HEK293 (cell line): ENCODE data around the gene TEX38.

Experiments
- CTCF ChIA-PET: fragments of 350-600 bp; formaldehyde crosslinking; extraction: SDS; loops from one replicate; lab custom pipeline; 2021; ENCODE audit warnings: antibody characterized with exemption; lab: Yijun Ruan, JAX
- POLR2A ChIA-PET: fragments of 300-600 bp; formaldehyde crosslinking; extraction: SDS; loops from one replicate; lab custom pipeline; 2020; ENCODE audit warnings: antibody characterized with exemption, inconsistent platforms; lab: Yijun Ruan, JAX
- H3K27ac ChIP-seq: fragments of 200-500 bp; sonication (Bioruptor generic); 2 replicates; pipeline ENCODE4 v1.5.1; 2014; ENCODE audit warnings: low read depth, low read length, control low read depth, inconsistent platforms; ENCODE audit errors: extremely low read depth
- H3K36me3 ChIP-seq, 2 experiments: fragments of 200-500 bp in 1 of 2; sonication (Bioruptor generic) in 1 of 2; 1 replicate in 1 of 2; 2 replicates in 1 of 2; pipeline ENCODE4 v1.5.1; 2014 to 2017; ENCODE audit warnings: inconsistent platforms in 2 of 2, low read length in 2 of 2; ENCODE audit not compliant: control insufficient read depth in 2 of 2, insufficient read depth in 1 of 2
- H3K4me1 ChIP-seq: fragments of 200-500 bp; sonication (Bioruptor generic); 2 replicates; pipeline ENCODE4 v1.5.1; 2014; ENCODE audit warnings: mild to moderate bottlenecking, low read length, inconsistent platforms; ENCODE audit not compliant: control insufficient read depth, insufficient read depth
- H3K4me3 ChIP-seq: 2 replicates; pipeline ENCODE4 v1.5.1; 2011; ENCODE audit warnings: low read depth, mild to moderate bottlenecking, control low read depth, low read length, moderate library complexity
- H3K9me3 ChIP-seq: fragments of 200-500 bp; sonication (Bioruptor generic); 2 replicates; pipeline ENCODE4 v1.5.1; 2014; ENCODE audit warnings: low read depth, low read length, inconsistent platforms; ENCODE audit not compliant: control insufficient read depth, insufficient read depth
- ATF2 ChIP-seq: fragments of 450-650 bp; formaldehyde crosslinking; IDR thresholded peaks from 2 replicates; pipeline ENCODE4 v1.5.1; 2016; ENCODE audit warnings: missing biosample characterization, missing genetic modification characterization, low read depth
- GLI2 ChIP-seq: fragments of 450-650 bp; formaldehyde crosslinking; IDR thresholded peaks from 2 replicates; pipeline ENCODE4; 2017; ENCODE audit warnings: missing biosample characterization, missing genetic modification characterization, low read depth, borderline replicate concordance
- TRIM28 ChIP-seq: IDR thresholded peaks from 2 replicates; pipeline ENCODE4 v1.6.1; 2011; ENCODE audit warnings: low read length, control low read depth, borderline replicate concordance
- ZBTB48 ChIP-seq: fragments of 450-650 bp; formaldehyde crosslinking; IDR thresholded peaks from 2 replicates; pipeline ENCODE4 v1.5.1; 2016; ENCODE audit warnings: missing biosample characterization, missing genetic modification characterization
- ZBTB7A ChIP-seq: fragments of 450-650 bp; formaldehyde crosslinking; IDR thresholded peaks from 2 replicates; pipeline ENCODE4 v1.5.1; 2016; ENCODE audit warnings: low read depth, missing biosample characterization, missing genetic modification characterization
- ZBTB8A ChIP-seq: fragments of 450-650 bp; formaldehyde crosslinking; IDR thresholded peaks from 2 replicates; pipeline ENCODE4 v1.5.1; 2016; ENCODE audit warnings: missing biosample characterization, missing genetic modification characterization
- ZFP41 ChIP-seq: fragments of 450-650 bp; formaldehyde crosslinking; IDR thresholded peaks from 2 replicates; pipeline ENCODE4 v1.5.1; 2016; ENCODE audit warnings: missing biosample characterization, missing genetic modification characterization, borderline replicate concordance
- ZNF114 ChIP-seq: fragments of 450-650 bp; formaldehyde crosslinking; IDR thresholded peaks from 2 replicates; pipeline ENCODE4 v1.5.0; 2017; ENCODE audit warnings: missing biosample characterization, missing genetic modification characterization
- ZNF121 ChIP-seq: fragments of 450-650 bp; formaldehyde crosslinking; IDR thresholded peaks from 2 replicates; pipeline ENCODE4 v1.5.1; 2016; ENCODE audit warnings: missing biosample characterization, missing genetic modification characterization
- ZNF155 ChIP-seq: fragments of 450-650 bp; formaldehyde crosslinking; IDR thresholded peaks from 2 replicates; pipeline ENCODE4 v1.5.1; 2016; ENCODE audit warnings: missing biosample characterization, missing genetic modification characterization
- ZNF174 ChIP-seq: fragments of 450-650 bp; formaldehyde crosslinking; IDR thresholded peaks from 2 replicates; pipeline ENCODE4 v1.5.0; 2017; ENCODE audit warnings: missing biosample characterization, mild to moderate bottlenecking, missing genetic modification characterization
- ZNF175 ChIP-seq: fragments of 450-650 bp; formaldehyde crosslinking; IDR thresholded peaks from 2 replicates; pipeline ENCODE4 v1.5.1; 2016; ENCODE audit warnings: missing biosample characterization, missing genetic modification characterization
- ZNF184 ChIP-seq: fragments of 450-650 bp; IDR thresholded peaks from 2 replicates; pipeline ENCODE4 v1.5.1; 2018; ENCODE audit warnings: missing biosample characterization, mild to moderate bottlenecking, missing genetic modification characterization
- ZNF239 ChIP-seq: fragments of 450-650 bp; formaldehyde crosslinking; IDR thresholded peaks from 2 replicates; pipeline ENCODE4 v1.5.1; 2016; ENCODE audit warnings: missing biosample characterization, missing genetic modification characterization
- ZNF266 ChIP-seq: fragments of 450-650 bp; formaldehyde crosslinking; IDR thresholded peaks from 2 replicates; pipeline ENCODE4 v1.5.1; 2016; ENCODE audit warnings: missing biosample characterization, missing genetic modification characterization, low read depth
- ZNF37A ChIP-seq: fragments of 450-650 bp; IDR thresholded peaks from 2 replicates; pipeline ENCODE4 v1.5.1; 2018; ENCODE audit warnings: missing biosample characterization, missing genetic modification characterization
- ZNF394 ChIP-seq: fragments of 450-650 bp; formaldehyde crosslinking; IDR thresholded peaks from 2 replicates; pipeline ENCODE4 v1.5.1; 2016; ENCODE audit warnings: missing biosample characterization, missing genetic modification characterization, mild to moderate bottlenecking, moderate library complexity, borderline replicate concordance
- ZNF521 ChIP-seq: fragments of 450-650 bp; formaldehyde crosslinking; IDR thresholded peaks from 2 replicates; pipeline ENCODE4 v1.5.1; 2017; ENCODE audit warnings: missing biosample characterization, mild to moderate bottlenecking, missing genetic modification characterization
- ZNF548 ChIP-seq: fragments of 450-650 bp; formaldehyde crosslinking; IDR thresholded peaks from 2 replicates; pipeline ENCODE4 v1.5.1; 2016; ENCODE audit warnings: missing biosample characterization, missing genetic modification characterization
- ZNF600 ChIP-seq: fragments of 450-650 bp; formaldehyde crosslinking; IDR thresholded peaks from 2 replicates; pipeline ENCODE4 v1.5.1; 2016; ENCODE audit warnings: missing biosample characterization, missing genetic modification characterization
- ZNF610 ChIP-seq: fragments of 450-650 bp; formaldehyde crosslinking; IDR thresholded peaks from 2 replicates; pipeline ENCODE4 v1.5.1; 2016; ENCODE audit warnings: missing biosample characterization, missing genetic modification characterization, borderline replicate concordance
- ZNF624 ChIP-seq: fragments of 450-650 bp; formaldehyde crosslinking; IDR thresholded peaks from 2 replicates; pipeline ENCODE4 v1.5.1; 2017; ENCODE audit warnings: missing biosample characterization, missing genetic modification characterization
- ZNF629 ChIP-seq: fragments of 450-650 bp; formaldehyde crosslinking; IDR thresholded peaks from 2 replicates; pipeline ENCODE4 v1.5.1; 2017; ENCODE audit warnings: missing biosample characterization, missing genetic modification characterization
- ZNF654 ChIP-seq: fragments of 450-650 bp; formaldehyde crosslinking; IDR thresholded peaks from 2 replicates; pipeline ENCODE4 v1.5.1; 2016; ENCODE audit warnings: low read depth, missing biosample characterization, missing genetic modification characterization
- ZNF660 ChIP-seq: fragments of 450-650 bp; IDR thresholded peaks from 2 replicates; pipeline ENCODE4 v1.5.1; 2018; ENCODE audit warnings: missing biosample characterization, mild to moderate bottlenecking, missing genetic modification characterization
- ZNF785 ChIP-seq: fragments of 450-650 bp; formaldehyde crosslinking; IDR thresholded peaks from 2 replicates; pipeline ENCODE4 v1.5.1; 2016; ENCODE audit warnings: missing biosample characterization, missing genetic modification characterization
- ZNF791 ChIP-seq: fragments of 450-650 bp; formaldehyde crosslinking; IDR thresholded peaks from 2 replicates; pipeline ENCODE4 v1.5.1; 2016; ENCODE audit warnings: missing biosample characterization, missing genetic modification characterization
- TF ChIP-seq, protein P1 (sequence below): fragments of 450-650 bp; formaldehyde crosslinking; IDR thresholded peaks from 2 replicates; pipeline ENCODE4 v1.5.1; 2016; ENCODE audit warnings: missing biosample characterization, missing genetic modification characterization
- TF ChIP-seq, protein P2 (sequence below): fragments of 450-650 bp; formaldehyde crosslinking; IDR thresholded peaks from 2 replicates; pipeline ENCODE4 v1.5.1; 2016; ENCODE audit warnings: missing biosample characterization, missing genetic modification characterization
- TF ChIP-seq, protein P3 (sequence below): fragments of 450-650 bp; formaldehyde crosslinking; IDR thresholded peaks from 2 replicates; pipeline ENCODE4; 2016; ENCODE audit warnings: missing biosample characterization, missing genetic modification characterization
- TF ChIP-seq, protein P4 (sequence below): fragments of 450-650 bp; formaldehyde crosslinking; optimal IDR thresholded peaks from 2 replicates; pipeline ENCODE3; 2016; ENCODE audit warnings: missing biosample characterization, mild to moderate bottlenecking, missing genetic modification characterization

TEX38 gene

DNA sequence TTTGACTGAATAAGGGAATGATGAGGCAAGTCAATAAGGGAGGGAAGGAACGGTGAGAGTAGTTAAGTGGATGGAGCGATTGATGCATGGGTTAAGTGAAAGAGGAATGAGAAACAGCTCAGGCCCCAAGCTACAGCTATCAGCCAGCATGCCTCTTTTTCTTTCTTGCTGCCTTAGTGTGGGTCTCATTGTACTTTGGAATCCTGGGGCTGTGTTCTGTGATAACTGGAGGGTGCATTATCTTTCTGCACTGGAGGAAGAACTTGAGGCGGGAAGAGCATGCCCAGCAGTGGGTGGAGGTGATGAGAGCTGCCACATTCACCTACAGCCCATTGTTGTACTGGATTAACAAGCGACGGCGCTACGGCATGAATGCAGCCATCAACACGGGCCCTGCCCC, 1.0 kb downstream of the TEX38 start:
- Histone ChIP-seq H3K36me3 (peaks cover 7 to 47% of the 10 kb centered on the region in 2 experiments; a peak in 2 of 3 replicates), H3K9me3 (no peaks in the 10 kb centered on the region), H3K27ac (no peak overlapping the region), H3K4me1 (no peaks in the 10 kb centered on the region), H3K4me3 (no peak overlapping the region)
- POLR2A ChIA-PET, result no interaction called here
- CTCF ChIA-PET, result no interaction called here
- TF ChIP-seq ZNF610 (tag by site-specific recombination) (no peak), ZNF37A (tag by site-specific recombination) (no peak), ZNF175 (tag by site-specific recombination) (no peak), ZNF266 (tag by site-specific recombination) (no peak), ZNF654 (tag by site-specific recombination) (no peak), ZBTB8A (tag by site-specific recombination) (no peak), ZNF114 (tag by site-specific recombination) (no peak), ZNF121 (tag by site-specific recombination) (no peak), ZNF184 (no peak), ZNF174 (tag by site-specific recombination) (no peak), ZNF785 (tag by site-specific recombination) (no peak), ZNF548 (tag by site-specific recombination) (no peak), ZNF239 (tag by site-specific recombination) (no peak), ZBTB7A (tag by site-specific recombination) (no peak), ZNF791 (tag by site-specific recombination) (no peak), ZNF629 (no peak), ZNF624 (no peak)
- TF ChIP-seq, protein P1, sequence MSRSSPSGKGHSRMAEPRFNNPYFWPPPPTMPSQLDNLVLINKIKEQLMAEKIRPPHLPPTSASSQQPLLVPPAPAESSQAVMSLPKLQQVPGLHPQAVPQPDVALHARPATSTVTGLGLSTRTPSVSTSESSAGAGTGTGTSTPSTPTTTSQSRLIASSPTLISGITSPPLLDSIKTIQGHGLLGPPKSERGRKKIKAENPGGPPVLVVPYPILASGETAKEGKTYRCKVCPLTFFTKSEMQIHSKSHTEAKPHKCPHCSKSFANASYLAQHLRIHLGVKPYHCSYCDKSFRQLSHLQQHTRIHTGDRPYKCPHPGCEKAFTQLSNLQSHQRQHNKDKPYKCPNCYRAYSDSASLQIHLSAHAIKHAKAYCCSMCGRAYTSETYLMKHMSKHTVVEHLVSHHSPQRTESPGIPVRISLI (tag by site-specific recombination), result no peak

- peaks cover 7 to 55% of the 10 kb centered on the region in 2 experiments; a peak in 2 of 3 replicates for H3K36me3 ChIP-seq
- no peaks in the 10 kb centered on the region for H3K4me1 ChIP-seq
- no peaks in the 10 kb centered on the region for H3K9me3 ChIP-seq
- ChIA-PET POLR2A (interaction anchor here (1.2 kb wide), 1 partner anchor 70 kb away, joined by 4 read pairs; the partner anchor contains the start of gene MKNK1), CTCF (interaction anchor here (1.9 kb wide), 1 partner anchor 51 kb away, joined by 6 read pairs; no protein-coding TSS in a partner anchor)
- no peak overlapping the region for H3K27ac ChIP-seq
- H3K4me3 ChIP-seq, result no peak overlapping the region
- TF ChIP-seq, protein P2, sequence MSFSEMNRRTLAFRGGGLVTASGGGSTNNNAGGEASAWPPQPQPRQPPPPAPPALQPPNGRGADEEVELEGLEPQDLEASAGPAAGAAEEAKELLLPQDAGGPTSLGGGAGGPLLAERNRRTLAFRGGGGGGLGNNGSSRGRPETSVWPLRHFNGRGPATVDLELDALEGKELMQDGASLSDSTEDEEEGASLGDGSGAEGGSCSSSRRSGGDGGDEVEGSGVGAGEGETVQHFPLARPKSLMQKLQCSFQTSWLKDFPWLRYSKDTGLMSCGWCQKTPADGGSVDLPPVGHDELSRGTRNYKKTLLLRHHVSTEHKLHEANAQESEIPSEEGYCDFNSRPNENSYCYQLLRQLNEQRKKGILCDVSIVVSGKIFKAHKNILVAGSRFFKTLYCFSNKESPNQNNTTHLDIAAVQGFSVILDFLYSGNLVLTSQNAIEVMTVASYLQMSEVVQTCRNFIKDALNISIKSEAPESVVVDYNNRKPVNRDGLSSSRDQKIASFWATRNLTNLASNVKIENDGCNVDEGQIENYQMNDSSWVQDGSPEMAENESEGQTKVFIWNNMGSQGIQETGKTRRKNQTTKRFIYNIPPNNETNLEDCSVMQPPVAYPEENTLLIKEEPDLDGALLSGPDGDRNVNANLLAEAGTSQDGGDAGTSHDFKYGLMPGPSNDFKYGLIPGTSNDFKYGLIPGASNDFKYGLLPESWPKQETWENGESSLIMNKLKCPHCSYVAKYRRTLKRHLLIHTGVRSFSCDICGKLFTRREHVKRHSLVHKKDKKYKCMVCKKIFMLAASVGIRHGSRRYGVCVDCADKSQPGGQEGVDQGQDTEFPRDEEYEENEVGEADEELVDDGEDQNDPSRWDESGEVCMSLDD (tag by site-specific recombination), result no peak
- peak; percentile 86 for TF ChIP-seq ZNF629
- TF ChIP-seq, protein P3, sequence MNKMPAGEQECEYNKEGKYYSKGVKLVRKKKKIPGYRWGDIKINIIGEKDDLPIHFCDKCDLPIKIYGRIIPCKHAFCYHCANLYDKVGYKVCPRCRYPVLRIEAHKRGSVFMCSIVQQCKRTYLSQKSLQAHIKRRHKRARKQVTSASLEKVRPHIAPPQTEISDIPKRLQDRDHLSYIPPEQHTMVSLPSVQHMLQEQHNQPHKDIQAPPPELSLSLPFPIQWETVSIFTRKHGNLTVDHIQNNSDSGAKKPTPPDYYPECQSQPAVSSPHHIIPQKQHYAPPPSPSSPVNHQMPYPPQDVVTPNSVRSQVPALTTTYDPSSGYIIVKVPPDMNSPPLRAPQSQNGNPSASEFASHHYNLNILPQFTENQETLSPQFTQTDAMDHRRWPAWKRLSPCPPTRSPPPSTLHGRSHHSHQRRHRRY (tag by site-specific recombination), result no peak
- peak; percentile 42; the same call in 1 of the 2 replicates for TF ChIP-seq ZNF660 (tag by site-specific recombination)
- TF ChIP-seq ZBTB48 (tag by site-specific recombination), result 0 out of 2 replicates have a peak, but pooled peaks have one; percentile 25
- TF ChIP-seq TRIM28, result no peak
- TF ChIP-seq ZNF600 (tag by site-specific recombination), result peak; percentile 29; the same call in 1 of the 2 replicates
- no peak for TF ChIP-seq ATF2 (tag by site-specific recombination)
- TF ChIP-seq, protein P4, sequence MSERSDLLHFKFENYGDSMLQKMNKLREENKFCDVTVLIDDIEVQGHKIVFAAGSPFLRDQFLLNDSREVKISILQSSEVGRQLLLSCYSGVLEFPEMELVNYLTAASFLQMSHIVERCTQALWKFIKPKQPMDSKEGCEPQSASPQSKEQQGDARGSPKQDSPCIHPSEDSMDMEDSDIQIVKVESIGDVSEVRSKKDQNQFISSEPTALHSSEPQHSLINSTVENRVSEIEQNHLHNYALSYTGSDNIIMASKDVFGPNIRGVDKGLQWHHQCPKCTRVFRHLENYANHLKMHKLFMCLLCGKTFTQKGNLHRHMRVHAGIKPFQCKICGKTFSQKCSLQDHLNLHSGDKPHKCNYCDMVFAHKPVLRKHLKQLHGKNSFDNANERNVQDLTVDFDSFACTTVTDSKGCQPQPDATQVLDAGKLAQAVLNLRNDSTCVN, result no peak
- no peak for TF ChIP-seq GLI2 (tag by site-specific recombination)
- TF ChIP-seq ZNF155 (tag by site-specific recombination), result no peak
- TF ChIP-seq ZNF394, result no peak
- TF ChIP-seq ZNF521, result no peak
- TF ChIP-seq ZFP41, result no peak
These were observed 2.1 kb downstream of the TEX38 start for GRCh38 chr1:46673749-46674182.
